HL-60/S4 treated with retinoic acid at 250 ng/mL for 4 days and 3 days (cell line): ENCODE data around the gene CCDC190.
"Not testable (repeated sequence)": the region's sequence is repeated elsewhere in the genome, so short reads cannot be mapped to it uniquely, and the experiment has no call there.

ENCODE experiments used
- in situ Hi-C: fragments of 300-500 bp; cut with MboI; formaldehyde crosslinking; loops from 2 replicates; pipeline ENCODE4 v1.7.0; 2022; ENCODE audit warnings: low sequenced_read_pairs

The CCDC190 gene

DNA sequence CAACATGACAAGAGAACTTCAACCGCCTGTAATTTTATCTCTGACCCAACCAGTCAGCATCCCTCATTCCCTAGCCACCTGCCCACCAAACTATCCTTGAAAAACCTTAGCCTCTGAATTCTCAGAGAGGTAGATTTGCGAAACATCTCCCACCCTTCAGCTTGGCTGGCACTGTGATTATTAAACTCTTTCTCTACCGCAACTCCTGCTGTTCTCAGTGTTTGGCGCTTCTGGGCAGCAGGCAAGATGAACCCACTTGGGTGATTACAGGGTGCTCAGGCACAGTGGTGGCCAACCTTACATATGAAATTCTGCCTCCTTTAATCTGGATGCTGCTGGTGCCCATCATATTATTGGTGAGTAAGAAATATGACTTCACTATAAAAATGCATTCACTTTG, 22.1 kb downstream of the CCDC190 start:
- in situ Hi-C loops: no loop called here

DNA sequence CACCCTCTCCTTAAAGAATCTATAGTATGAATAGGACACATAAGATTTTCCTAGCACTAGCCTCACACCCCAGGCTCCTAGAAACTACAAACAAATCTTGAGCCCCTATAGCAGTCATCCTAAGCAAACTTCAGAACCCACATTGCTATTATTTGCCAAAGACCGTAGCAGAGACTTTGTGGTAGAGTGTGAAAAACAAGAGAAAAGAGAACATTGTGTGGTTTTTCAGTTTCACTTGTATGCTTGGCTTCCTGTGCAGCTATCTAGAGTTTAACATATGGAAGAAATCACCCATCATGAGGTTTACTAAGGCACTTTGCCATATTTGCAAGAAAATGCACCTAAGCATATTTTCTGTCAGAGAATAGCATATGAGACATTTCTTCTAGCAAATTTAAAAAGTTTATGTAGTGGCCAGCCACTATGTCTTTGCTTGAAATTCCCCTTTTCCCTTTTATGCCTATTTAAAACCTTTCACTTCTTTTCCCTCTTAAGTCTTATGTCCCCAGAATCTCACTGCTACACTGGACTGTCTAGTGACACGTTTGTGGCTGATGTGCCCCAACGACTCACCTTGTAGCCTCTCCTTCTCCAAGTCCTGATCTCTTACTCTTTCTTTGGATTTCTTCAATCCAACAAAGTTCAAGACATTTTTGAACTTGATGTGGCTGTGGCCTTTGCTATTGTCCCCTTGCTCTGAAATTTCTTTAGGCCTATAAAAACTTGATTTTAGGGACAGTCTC, 25.6 kb downstream of the CCDC190 start:
- in situ Hi-C loops: no loop called here

DNA sequence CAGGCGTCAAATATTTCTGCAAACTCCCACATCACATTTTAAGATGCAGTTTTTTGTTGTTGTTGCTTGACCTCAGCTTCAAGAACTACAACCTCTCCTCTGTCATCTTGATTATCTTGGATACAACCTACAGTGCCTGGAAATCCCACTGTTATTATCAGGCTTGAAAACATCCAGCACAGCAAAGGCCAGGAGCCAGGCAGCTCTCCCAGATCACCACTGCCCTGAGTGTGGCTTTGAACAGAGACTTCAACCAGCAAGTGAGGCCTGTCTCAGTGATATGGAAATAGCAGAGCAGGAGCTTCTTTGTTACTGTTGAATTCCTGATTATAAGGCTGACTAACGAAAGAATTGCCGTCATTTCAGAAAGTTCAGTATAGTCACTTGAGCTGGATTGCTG, 28.5 kb downstream of the CCDC190 start:
- in situ Hi-C loops: no loop called here

DNA sequence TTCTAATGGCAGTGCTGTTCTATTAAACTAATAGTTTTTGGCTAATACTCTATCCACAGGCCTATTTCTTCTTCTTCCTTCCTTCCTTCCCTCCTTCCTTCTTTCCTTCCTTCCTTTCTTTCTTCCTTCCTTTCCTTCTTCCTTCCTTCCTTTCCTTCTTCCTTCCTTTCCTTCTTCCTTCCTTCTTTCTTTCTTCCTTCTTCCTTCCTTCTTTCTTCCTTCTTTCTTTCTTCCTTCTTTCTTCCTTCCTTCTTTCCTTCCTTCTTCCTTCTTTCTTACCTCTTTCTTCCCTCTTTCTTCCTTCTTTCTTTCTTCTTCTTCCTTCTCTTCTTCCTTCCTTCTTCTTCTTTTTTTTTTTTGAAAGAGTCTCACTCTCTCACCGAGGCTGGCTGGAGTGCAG, 31.7 kb downstream of the CCDC190 start:
- in situ Hi-C loops: no loop called here

DNA sequence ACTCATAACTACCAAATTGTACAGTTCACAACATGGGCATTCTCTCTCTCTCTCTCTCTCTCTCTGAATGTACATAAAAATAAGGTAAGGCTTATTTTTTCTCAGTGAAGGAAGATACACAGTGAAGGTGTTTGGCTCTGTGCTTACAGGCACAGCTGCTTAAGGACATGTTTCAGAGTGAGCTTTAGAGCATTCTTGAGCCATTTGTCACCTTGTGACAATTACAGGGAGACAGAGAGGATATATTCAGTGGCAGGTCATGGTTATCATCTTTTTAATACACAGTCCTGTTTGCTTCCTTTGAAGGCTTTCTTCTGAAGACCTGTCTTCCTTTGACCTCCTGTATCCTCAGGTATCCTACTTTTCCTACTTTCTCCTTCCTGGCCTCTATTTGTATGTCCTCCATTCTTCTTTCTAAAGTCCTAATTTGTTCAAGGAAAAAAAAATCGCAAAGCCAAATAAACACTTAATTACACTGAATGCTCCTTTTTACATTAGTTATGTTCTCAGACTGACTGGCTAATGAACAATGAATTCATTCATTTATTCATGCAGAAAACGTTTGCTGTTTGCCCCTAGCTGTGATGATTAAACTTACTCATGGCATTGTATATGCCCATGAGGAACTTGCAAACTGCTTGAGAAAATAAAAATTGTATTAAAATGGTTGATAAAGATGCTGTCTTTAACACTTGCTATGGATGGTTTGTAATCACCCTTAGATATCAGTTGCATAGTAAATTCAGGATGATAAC, 37.0 kb downstream of the CCDC190 start:
- in situ Hi-C loops: no loop called here

DNA sequence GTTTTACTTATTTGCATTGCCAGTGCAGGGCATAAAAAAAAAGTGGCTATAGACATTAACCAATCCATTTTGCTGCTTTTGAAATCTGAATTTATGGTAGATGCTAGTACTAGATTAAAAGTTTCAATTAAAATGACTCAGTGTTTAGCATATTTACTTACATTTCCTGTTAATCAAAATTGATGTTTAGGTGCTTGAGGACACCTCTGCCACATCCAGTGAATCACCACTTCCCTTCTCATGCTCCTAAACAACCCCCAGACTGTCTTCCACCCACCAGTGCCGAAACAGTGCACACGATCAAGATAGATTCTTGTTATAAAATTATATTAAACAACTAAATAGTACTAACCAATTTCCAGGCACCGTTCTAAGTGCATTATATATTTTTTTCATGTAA, 37.7 kb downstream of the CCDC190 start:
- in situ Hi-C loops: no loop called here

DNA sequence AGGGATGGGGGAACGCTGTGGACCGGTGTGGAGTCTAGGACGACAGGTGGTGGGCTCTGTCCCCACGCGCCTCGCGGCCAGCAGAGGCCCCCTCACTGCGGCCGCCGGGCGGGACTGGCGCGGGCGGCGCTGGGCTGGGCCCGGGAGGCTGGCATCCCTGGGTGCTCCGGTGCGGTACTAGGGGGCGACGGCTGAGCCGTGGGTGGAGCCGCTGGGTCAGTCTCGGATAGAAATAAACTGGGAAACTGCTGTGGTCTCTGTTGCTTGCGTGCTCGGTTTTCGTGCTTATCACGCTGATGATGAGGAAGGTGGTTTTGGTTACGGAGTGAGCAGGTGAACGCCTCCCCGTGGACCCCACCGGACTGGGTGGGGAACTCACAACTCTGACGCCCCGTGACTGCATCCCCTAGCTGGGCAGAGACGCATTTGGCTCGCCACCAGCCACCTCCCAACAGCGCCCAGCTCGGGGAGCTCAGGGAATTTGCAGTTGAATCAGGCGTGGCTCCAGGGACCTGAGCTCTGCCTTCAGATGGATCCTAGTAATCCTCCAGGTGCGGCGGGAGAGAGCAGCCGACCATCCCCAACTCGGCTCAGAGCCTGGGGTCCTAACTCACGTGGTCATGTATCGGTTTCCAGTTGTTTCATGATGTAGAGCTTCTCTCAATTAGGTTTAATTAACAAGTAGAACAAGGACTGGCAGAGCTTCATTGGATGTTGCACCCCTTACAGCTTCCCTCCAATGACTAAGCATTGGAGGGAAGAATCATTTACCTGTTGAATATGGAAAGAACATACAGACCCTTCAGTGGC, 38.4 kb downstream of the CCDC190 start:
- in situ Hi-C loops: no loop called here

DNA sequence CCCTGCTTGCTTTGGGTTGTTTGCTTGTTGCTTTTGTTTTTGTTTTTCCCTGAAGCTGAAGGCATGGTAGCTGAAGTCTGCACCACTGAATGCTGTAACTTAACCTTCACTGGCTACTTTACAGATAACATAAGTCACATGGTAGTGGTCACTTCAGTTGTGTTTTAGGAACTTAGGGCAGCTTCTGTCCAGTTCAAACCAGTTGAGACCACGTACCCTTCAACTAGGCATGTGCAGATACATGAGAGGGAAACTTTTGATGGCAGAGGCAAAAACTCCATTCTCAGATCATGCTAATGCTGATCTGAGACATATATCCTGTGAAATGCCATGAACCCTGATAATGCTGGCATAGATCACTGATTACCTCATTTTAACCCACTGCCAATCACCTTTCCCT, 42.3 kb downstream of the CCDC190 start:
- in situ Hi-C loops: not testable (repeated sequence)

DNA sequence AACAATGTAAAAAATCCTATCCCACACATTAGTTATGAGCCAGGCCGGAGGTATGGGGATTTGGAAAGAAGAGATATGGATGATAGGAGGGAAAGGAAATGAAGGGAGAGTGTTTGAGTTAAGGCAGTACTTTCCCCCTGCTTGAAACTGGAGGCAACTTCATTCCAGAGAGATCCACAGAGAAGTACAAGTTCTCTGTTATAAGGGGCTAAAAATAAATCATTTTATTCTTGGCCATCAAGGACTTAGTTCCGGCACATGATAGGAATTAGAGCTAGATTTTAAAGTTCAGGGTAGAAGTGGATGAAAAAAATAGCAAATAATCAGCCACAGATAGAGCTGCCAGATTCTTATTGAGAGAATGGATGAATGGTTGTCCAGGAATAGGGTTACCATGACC, 42.8 kb downstream of the CCDC190 start:
- in situ Hi-C loops: not testable (repeated sequence)

DNA sequence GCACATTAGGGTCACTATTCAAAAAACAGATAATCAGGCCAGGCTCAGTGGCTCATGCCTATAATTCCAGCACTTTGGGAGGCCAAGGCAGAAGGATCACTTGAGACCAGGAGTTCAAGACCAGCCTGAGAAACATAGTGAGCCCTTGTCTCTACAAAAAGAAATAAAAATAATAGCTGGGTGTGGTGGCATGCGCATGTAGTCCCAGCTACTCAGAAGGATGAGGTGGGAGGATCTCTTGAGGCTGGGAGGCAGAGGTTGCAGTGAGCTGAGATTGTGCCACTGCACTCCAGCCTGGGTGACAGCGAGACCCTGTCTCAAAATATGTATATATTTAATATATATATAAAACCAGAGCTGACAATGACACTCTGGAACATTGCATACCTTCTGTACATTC, 48.6 kb downstream of the CCDC190 start:
- in situ Hi-C loops: not testable (repeated sequence)

DNA sequence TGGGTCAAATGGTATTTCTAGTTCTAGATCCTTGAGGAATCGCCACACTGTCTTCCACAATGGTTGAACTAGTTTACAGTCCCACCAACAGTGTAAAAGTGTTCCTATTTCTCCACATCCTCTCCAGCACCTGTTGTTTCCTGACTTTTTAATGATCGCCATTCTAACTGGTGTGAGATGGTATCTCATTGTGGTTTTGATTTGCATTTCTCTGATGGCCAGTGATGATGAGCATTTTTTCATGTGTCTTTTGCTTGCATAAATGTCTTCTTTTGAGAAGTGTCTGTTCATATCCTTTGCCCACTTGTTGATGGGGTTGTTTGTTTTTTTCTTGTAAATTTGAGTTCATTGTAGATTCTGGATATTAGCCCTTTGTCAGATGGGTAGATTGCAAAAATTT, 53.5 kb downstream of the CCDC190 start:
- in situ Hi-C loops: not testable (repeated sequence)
